ENCODE data around the gene GPR143. TPM values are rescaled to one million over a fixed set of nuclear protein-coding genes. Genes with fewer than 3 reads are reported as not detected.

Gene GPR143
- total and polyA plus RNA-seq, 10 of the 15 experiments (the other 5 are each of a cell fraction or from before 2014, with no cell fraction given) = 0.05 to 0.31 (median 0.15) TPM; not detected in 5

GRCh38 chrX:9682456-9682855 is 83.2 kb downstream of the GPR143 start (continued):
- no peak for TF ChIP-seq NKRF (conservative IDR thresholded peaks at IDR 0.05)
- TF ChIP-seq ZNF24 (IDR thresholded peaks at IDR 0.05) = no peak
- TF ChIP-seq HSF1 (IDR thresholded peaks at IDR 0.05; ENCODE audit: low read depth, low read length) = no peak
- no peak for TF ChIP-seq CBFB (IDR thresholded peaks at IDR 0.05; ENCODE audit: low read depth)
- TF ChIP-seq E2F4 (IDR thresholded peaks at IDR 0.05; ENCODE audit: low read depth, low read length) = no peak

GRCh38 chrX:9681422-9681821 is 84.2 kb downstream of the GPR143 start:
- no peaks in the 10 kb centered on the region; a peak in 1 of 4 replicates for H3K36me3 ChIP-seq (ENCODE audit: control insufficient read depth in 2 of 2, insufficient read depth in 2 of 2, low read length in 1 of 2)
- no peak overlapping the region for H3K4me3 ChIP-seq
- no peaks in the 10 kb centered on the region for H3K27me3 ChIP-seq (replicated peaks in 1 of 2; ENCODE audit: control insufficient read depth in 2 of 2, insufficient read depth in 2 of 2, low read length in 1 of 2)
- in situ Hi-C loops (cut with MboI) = no loop called here
- H2AFZ ChIP-seq (ENCODE audit: control insufficient read depth, low read depth, low read length) = no peak overlapping the region
- no peak for DNase-seq (ENCODE audit: low read depth, low spot score)
- no peaks in the 10 kb centered on the region for H3K79me2 ChIP-seq (ENCODE audit: control insufficient read depth, insufficient read depth, low read length)
- WGBS (ENCODE audit: insufficient coverage, insufficient replicate concordance, low lambda C conversion rate, missing lambda C conversion rate) = 59% methylated on average over 4 of the region's 4 CpGs
- FAIRE-seq = no peak
- H3K4me1 ChIP-seq (ENCODE audit: control insufficient read depth, insufficient read depth, low read length) = peaks cover 6% of the 10 kb centered on the region
- no peak overlapping the region for H3K27ac ChIP-seq (ENCODE audit: control insufficient read depth, insufficient read depth)
- BruUV-seq (replicated peaks) = no TSS peak
- RAD21 ChIA-PET (ENCODE audit: unreplicated experiment) = no interaction called here
- CTCF ChIA-PET = no interaction called here
- H4K20me1 ChIP-seq (ENCODE audit: control insufficient read depth, insufficient read depth) = no peaks in the 10 kb centered on the region
- POLR2A ChIA-PET = no interaction called here
- intact Hi-C loops (cut with micrococcal nuclease; ENCODE audit: unreplicated experiment) = no loop called here
- peaks cover 3% of the 10 kb centered on the region; the same call in 2 of the 3 replicates for H3K9me3 ChIP-seq (replicated peaks; ENCODE audit: control insufficient read depth, insufficient read depth, low read length)
- no peak for ATAC-seq
- H3K9ac ChIP-seq (ENCODE audit: control insufficient read depth, insufficient read depth, low read length) = no peak overlapping the region
- H3K4me2 ChIP-seq (ENCODE audit: control insufficient read depth, insufficient read depth) = no peak overlapping the region
- SMC1A ChIA-PET (ENCODE audit: uncharacterized antibody, unreplicated experiment) = interaction anchor here (0.9 kb wide), 1 partner anchor 27 kb away, joined by 3 read pairs; no protein-coding TSS in a partner anchor
- TF ChIP-seq BMI1 (IDR thresholded peaks at IDR 0.05; ENCODE audit: borderline replicate concordance) (no peak), POLR2AphosphoS5 (IDR thresholded peaks at IDR 0.05; ENCODE audit: low read length) (no peak), KAT2A (conservative IDR thresholded peaks at IDR 0.05; ENCODE audit: control insufficient read depth, low read depth, low read length) (no peak), SIN3A (IDR thresholded peaks at IDR 0.05; ENCODE audit: low read depth, low read length) (no peak), YBX1 (IDR thresholded peaks at IDR 0.05) (no peak), ELK1 (IDR thresholded peaks at IDR 0.05; ENCODE audit: low read depth, low read length) (no peak), ZNF687 (IDR thresholded peaks at IDR 0.05) (no peak), LARP7 (IDR thresholded peaks at IDR 0.05) (no peak)

Measured in GM12878 (cell line).